ENCODE data around the gene PTPN1.

PTPN1 gene

DNA sequence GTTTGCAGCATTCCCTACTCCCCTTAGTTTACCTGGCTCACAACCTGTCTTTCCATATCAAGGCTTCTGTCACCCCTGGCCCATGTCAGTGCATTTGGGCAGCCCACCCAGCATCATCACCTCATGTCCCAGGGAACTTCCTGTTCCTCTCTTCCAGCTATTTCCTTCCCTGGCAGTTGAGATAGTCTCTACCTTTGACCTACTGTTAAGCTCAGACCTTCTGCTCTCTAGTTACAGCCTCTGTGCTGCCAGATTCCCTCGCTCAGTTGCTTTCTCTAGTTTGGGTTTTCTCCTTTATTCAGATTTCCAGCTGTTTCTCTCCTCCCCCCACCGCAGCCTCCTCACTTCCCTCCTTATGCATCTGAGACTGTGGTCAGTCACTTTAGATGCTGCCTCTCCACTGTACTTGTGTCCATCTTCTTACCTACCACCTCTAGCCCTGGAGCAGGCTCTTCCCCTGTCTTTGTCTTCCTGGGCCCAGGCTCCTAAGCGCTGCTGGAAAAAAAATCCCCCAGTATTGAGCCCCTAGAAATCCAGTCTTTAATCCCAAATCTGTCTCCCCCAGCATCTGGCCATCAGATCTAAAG is 16.3 kb downstream of the PTPN1 start:
- POLR2A ChIA-PET = no interaction called here

DNA sequence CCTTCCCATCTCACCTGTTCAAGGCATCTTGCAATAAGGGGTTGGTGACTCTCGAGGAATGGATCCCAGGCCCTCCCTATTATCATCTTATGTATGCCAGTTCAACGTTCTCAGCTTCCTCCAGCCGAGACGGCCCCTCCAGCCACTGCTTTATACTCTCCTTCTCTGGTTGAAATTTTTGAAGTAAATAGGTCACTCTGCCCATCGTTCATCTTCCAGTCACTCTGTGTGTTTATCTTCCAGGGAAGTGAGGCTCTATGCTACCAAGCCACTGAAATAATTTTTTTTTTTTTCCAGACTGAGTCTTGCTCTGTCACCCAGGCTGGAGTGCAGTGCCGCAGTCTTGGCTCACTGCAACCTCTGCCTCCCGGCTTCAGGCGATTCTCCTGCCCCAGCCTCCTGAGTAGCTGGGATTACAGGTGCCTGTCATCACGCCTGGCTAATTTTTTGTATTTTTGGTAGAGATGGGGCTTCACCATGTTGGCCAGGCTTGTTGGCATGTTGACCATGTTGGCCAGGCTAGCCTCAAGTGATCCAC is 17.0 kb downstream of the PTPN1 start:
- no peaks in the 10 kb centered on the region for H3K36me3 ChIP-seq (ENCODE audit: control insufficient read depth in 2 of 2, insufficient read depth in 1 of 2, low read length in 2 of 2)
- POLR2A ChIA-PET = no interaction called here
- no peak overlapping the region for H3K4me3 ChIP-seq (ENCODE audit: low read depth, low read length)
- CTCF ChIA-PET = interaction anchor here (1.0 kb wide), 1 partner anchor 49 kb away, joined by 3 read pairs; no protein-coding TSS in a partner anchor
- no peaks in the 10 kb centered on the region for H3K9me3 ChIP-seq (ENCODE audit: control insufficient read depth, insufficient read depth, low read depth, low read length)
- no peaks in the 10 kb centered on the region for H3K4me1 ChIP-seq (ENCODE audit: control insufficient read depth, insufficient read depth, low read length)
- no peak overlapping the region for H3K27ac ChIP-seq (ENCODE audit: extremely low read depth, low read depth, low read length)
- no peak for TF ChIP-seq ZNF350 (tag by site-specific recombination; IDR thresholded peaks at IDR 0.05)
- TF ChIP-seq ZNF155 (tag by site-specific recombination; IDR thresholded peaks at IDR 0.05) = no peak
- TF ChIP-seq ZNF521 (tag by site-specific recombination; IDR thresholded peaks at IDR 0.05) = no peak
- no peak for TF ChIP-seq ZNF324 (tag by site-specific recombination; IDR thresholded peaks at IDR 0.05)
- no peak for TF ChIP-seq YY1 (tag by site-specific recombination; IDR thresholded peaks at IDR 0.05)
- TF ChIP-seq ZNF701 (tag by site-specific recombination; IDR thresholded peaks at IDR 0.05) = no peak
- no peak for TF ChIP-seq ZFP69B (tag by site-specific recombination; IDR thresholded peaks at IDR 0.05)
- TF ChIP-seq ZNF704 (tag by site-specific recombination; IDR thresholded peaks at IDR 0.05) = no peak
- TF ChIP-seq ZNF501 (tag by site-specific recombination; IDR thresholded peaks at IDR 0.05) = no peak
- no peak for TF ChIP-seq ZNF510 (tag by site-specific recombination; IDR thresholded peaks at IDR 0.05; ENCODE audit: insufficient replicate concordance)
- no peak for TF ChIP-seq ZNF776 (tag by site-specific recombination; IDR thresholded peaks at IDR 0.05; ENCODE audit: borderline replicate concordance)
- TF ChIP-seq ZNF571 (tag by site-specific recombination; IDR thresholded peaks at IDR 0.05) = no peak
- TF ChIP-seq REPIN1 (tag by site-specific recombination; IDR thresholded peaks at IDR 0.05; ENCODE audit: low read depth) = no peak
- no peak for TF ChIP-seq ZNF19 (tag by site-specific recombination; IDR thresholded peaks at IDR 0.05; ENCODE audit: low read depth)
- TF ChIP-seq ZNF2 (tag by site-specific recombination; IDR thresholded peaks at IDR 0.05) = no peak

More for the DNA sequence above, 16.3 kb downstream of the PTPN1 start:
- Histone ChIP-seq H3K36me3 (ENCODE audit: control insufficient read depth in 2 of 2, insufficient read depth in 1 of 2, low read length in 2 of 2) (no peaks in the 10 kb centered on the region), H3K4me1 (ENCODE audit: control insufficient read depth, insufficient read depth, low read length) (no peaks in the 10 kb centered on the region), H3K4me3 (ENCODE audit: low read depth, low read length) (no peak overlapping the region), H3K9me3 (ENCODE audit: control insufficient read depth, insufficient read depth, low read depth, low read length) (no peaks in the 10 kb centered on the region), H3K27ac (ENCODE audit: extremely low read depth, low read depth, low read length) (no peak overlapping the region)
- CTCF ChIA-PET = interaction anchor here (1.0 kb wide), 1 partner anchor 48 kb away, joined by 3 read pairs; no protein-coding TSS in a partner anchor
- TF ChIP-seq ZBTB17 (tag by site-specific recombination; IDR thresholded peaks at IDR 0.05) (no peak), TRIM28 (IDR thresholded peaks at IDR 0.05; ENCODE audit: borderline replicate concordance, low read length) (no peak), PRDM1 (tag by site-specific recombination; IDR thresholded peaks at IDR 0.05) (peak; percentile 49; the same call in 1 of the 2 replicates), ZNF600 (tag by site-specific recombination; IDR thresholded peaks at IDR 0.05) (peak; percentile 51), PRDM2 (tag by site-specific recombination; IDR thresholded peaks at IDR 0.05; ENCODE audit: borderline replicate concordance) (no peak)
- TF ChIP-seq, protein P1, sequence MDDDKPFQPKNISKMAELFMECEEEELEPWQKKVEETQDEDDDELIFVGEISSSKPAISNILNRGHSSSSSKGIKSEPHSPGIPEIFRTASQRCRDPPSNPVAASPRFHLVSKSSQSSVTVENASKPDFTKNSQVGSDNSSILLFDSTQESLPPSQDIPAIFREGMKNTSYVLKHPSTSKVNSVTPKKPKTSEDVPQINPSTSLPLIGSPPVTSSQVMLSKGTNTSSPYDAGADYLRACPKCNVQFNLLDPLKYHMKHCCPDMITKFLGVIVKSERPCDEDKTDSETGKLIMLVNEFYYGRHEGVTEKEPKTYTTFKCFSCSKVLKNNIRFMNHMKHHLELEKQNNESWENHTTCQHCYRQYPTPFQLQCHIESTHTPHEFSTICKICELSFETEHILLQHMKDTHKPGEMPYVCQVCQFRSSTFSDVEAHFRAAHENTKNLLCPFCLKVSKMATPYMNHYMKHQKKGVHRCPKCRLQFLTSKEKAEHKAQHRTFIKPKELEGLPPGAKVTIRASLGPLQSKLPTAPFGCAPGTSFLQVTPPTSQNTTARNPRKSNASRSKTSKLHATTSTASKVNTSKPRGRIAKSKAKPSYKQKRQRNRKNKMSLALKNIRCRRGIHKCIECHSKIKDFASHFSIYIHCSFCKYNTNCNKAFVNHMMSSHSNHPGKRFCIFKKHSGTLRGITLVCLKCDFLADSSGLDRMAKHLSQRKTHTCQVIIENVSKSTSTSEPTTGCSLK (tag by site-specific recombination; IDR thresholded peaks at IDR 0.05) = no peak
